ENCODE results near the gene TREML1.
"Not testable (repeated sequence)": the region's sequence is repeated elsewhere in the genome, so short reads cannot be mapped to it uniquely, and the experiment has no call there.

Gene TREML1

GRCh38 chr6:41153992-41154625, at the start of gene TREML1:
TREML1 (minus strand) TSS chr6:41154347; CDS start chr6:41154288, 59 bp downstream.
- DNase-seq, result no peak

GRCh38 chr6:41201764-41202173, 47.6 kb upstream of the TREML1 start:
- DNase-seq, result no peak

GRCh38 chr6:41200901-41201763, 47.0 kb upstream of the TREML1 start, which contains the start of gene TREML2:
TREML2 (minus strand) TSS chr6:41201149; CDS start chr6:41201008, 141 bp downstream.
- peak; percentile 10 for DNase-seq

- peak; percentile 15 for DNase-seq
Measured at GRCh38 chr6:41200296-41200900, 46.3 kb upstream of the TREML1 start.

- DNase-seq, result no peak
Measured at GRCh38 chr6:41199552-41200246, 45.6 kb upstream of the TREML1 start.

- no peak for DNase-seq
Measured at GRCh38 chr6:41197234-41197633, 43.1 kb upstream of the TREML1 start.

GRCh38 chr6:41194386-41194785, 40.2 kb upstream of the TREML1 start:
- DNase-seq, result no peak

- DNase-seq, result no peak
Measured at GRCh38 chr6:41193884-41194283, 39.7 kb upstream of the TREML1 start.

GRCh38 chr6:41193171-41193734, 39.1 kb upstream of the TREML1 start:
- no peak for DNase-seq

- peak; percentile 46 for DNase-seq
Measured at GRCh38 chr6:41191569-41191968, 37.4 kb upstream of the TREML1 start.

- DNase-seq, result no peak
Measured at GRCh38 chr6:41190791-41191190, 36.6 kb upstream of the TREML1 start.

GRCh38 chr6:41189967-41190366, 35.8 kb upstream of the TREML1 start:
- DNase-seq, result no peak

GRCh38 chr6:41189046-41189445, 34.9 kb upstream of the TREML1 start:
- DNase-seq, result not testable (repeated sequence)

GRCh38 chr6:41187924-41188886, 34.1 kb upstream of the TREML1 start:
- DNase-seq, result no peak

GRCh38 chr6:41186031-41186562, 31.9 kb upstream of the TREML1 start:
- no peak for DNase-seq

- DNase-seq, result no peak
Measured at GRCh38 chr6:41184761-41185160, 30.6 kb upstream of the TREML1 start.

GRCh38 chr6:41182069-41183034, 28.2 kb upstream of the TREML1 start:
- DNase-seq, result peak; percentile 10

- no peak for DNase-seq
Measured at GRCh38 chr6:41181566-41181965, 27.4 kb upstream of the TREML1 start.

GRCh38 chr6:41179163-41179562, 25.0 kb upstream of the TREML1 start:
- no peak for DNase-seq

- no peak for DNase-seq
Measured at GRCh38 chr6:41177695-41178094, 23.5 kb upstream of the TREML1 start.

Measured in stimulated activated CD4-positive, alpha-beta T cell treated with anti-CD3 and anti-CD28 coated beads, Interleukin-12 subunit alpha, Interleukin-12 subunit beta, amount 100 ng/mL, for 4 hours (primary cell).